Karpas-422 (cell line): ENCODE measurements around the gene FBRSL1. TPM values are rescaled to one million over a fixed set of nuclear protein-coding genes. Genes with fewer than 3 reads are reported as not detected.

Experiments used
- DNase-seq: peaks from one replicate; pipeline ENCODE4 v3.0.0-alpha.2; 2015
- H2AFZ ChIP-seq: fragments of 200-600 bp; sonication (generic); 2 replicates; pipeline ENCODE4 v1.6.1; 2014; ENCODE audit warnings: antibody characterized with exemption, low read length, mixed read lengths
- H3K27ac ChIP-seq: fragments of 200-600 bp; sonication (generic); 2 replicates; pipeline ENCODE4 v1.5.1; 2014; ENCODE audit warnings: mild to moderate bottlenecking, low read length, moderate library complexity
- H3K27me3 ChIP-seq: fragments of 200-600 bp; sonication (generic); 2 replicates; pipeline ENCODE4 v1.6.1; 2014; ENCODE audit warnings: low read length, mixed read lengths
- H3K36me3 ChIP-seq: fragments of 200-600 bp; sonication (generic); 2 replicates; pipeline ENCODE4 v1.6.1; 2014; ENCODE audit warnings: low read length, mixed read lengths; ENCODE audit not compliant: insufficient read depth
- H3K4me1 ChIP-seq: fragments of 200-600 bp; sonication (generic); 2 replicates; pipeline ENCODE4 v1.6.1; 2014; ENCODE audit warnings: mild to moderate bottlenecking, low read length, mixed read lengths
- H3K4me2 ChIP-seq: fragments of 200-600 bp; sonication (generic); 2 replicates; pipeline ENCODE4 v1.6.1; 2014; ENCODE audit warnings: low read length, low read depth, mild to moderate bottlenecking; ENCODE audit not compliant: poor library complexity, severe bottlenecking
- H3K4me3 ChIP-seq: fragments of 200-600 bp; sonication (generic); 2 replicates; pipeline ENCODE4 v1.5.1; 2014; ENCODE audit warnings: mild to moderate bottlenecking, antibody characterized with exemption, low read length, mixed read lengths
- H3K79me2 ChIP-seq: fragments of 200-600 bp; sonication (generic); 2 replicates; pipeline ENCODE4 v1.6.1; 2014; ENCODE audit warnings: mild to moderate bottlenecking, low read length, mixed read lengths
- H3K9ac ChIP-seq: fragments of 200-600 bp; sonication (generic); 2 replicates; pipeline ENCODE4 v1.6.0; 2014; ENCODE audit warnings: low read length
- H3K9me2 ChIP-seq: fragments of 200-600 bp; sonication (generic), shearing (Covaris generic); replicated peaks from 2 replicates; pipeline ENCODE4 v1.6.0; 2014; ENCODE audit warnings: mild to moderate bottlenecking, low read length, moderate library complexity; ENCODE audit not compliant: insufficient read depth
- H3K9me3 ChIP-seq: fragments of 300-700, 200-600 bp; sonication (generic); 2 replicates; pipeline ENCODE4 v1.6.1; 2014; ENCODE audit warnings: low read length, mixed read lengths
- H4K20me1 ChIP-seq: fragments of 200-600 bp; sonication (generic); 2 replicates; pipeline ENCODE4 v1.6.1; 2014; ENCODE audit warnings: mild to moderate bottlenecking, antibody characterized with exemption, low read length, low read depth; ENCODE audit not compliant: insufficient read depth
- total RNA-seq: library from RNA; depleted of rRNA; stranded (reverse); fragments of >200 nt; shearing (Covaris generic); gene quantifications from 2 replicates; pipeline ENCODE4 v1.2.3, GENCODE V29; 2014; ENCODE audit warnings: low replicate concordance

The FBRSL1 gene
- total RNA-seq, 1 experiment from 2014 or later, result 4.0 TPM

DNA sequence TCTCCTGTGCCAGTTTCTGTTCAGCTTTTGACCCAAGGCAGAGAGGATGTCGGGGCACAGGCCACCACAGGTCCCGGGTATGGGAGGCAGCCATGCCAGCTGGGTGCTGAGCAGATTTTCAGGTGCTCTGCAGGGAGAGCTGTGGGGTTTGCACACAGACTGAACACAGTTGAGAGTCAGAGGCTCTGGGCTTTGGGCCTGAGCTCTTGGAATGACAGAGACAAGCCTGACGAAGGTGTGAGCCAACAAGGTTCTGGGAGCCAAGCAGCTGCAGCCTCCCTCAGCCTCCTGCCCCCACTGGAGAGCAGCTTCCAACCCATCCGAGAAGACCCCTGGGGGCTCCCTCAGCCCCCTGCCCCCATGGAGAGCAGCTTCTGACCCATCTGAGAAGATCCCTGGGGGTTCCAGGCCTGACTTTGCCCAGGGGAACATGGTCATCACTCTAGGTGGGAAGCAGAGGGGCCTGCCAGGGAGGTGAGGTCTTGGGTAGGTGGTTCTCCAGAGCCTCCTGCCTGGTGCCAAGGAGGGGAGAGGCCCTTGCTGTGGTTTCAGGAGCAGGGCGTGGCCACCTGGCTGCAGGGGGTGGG is 13.8 kb downstream of the FBRSL1 start:
- Histone ChIP-seq H3K4me2 (no peak overlapping the region), H3K9ac (no peak overlapping the region)
- no peak for DNase-seq

DNA sequence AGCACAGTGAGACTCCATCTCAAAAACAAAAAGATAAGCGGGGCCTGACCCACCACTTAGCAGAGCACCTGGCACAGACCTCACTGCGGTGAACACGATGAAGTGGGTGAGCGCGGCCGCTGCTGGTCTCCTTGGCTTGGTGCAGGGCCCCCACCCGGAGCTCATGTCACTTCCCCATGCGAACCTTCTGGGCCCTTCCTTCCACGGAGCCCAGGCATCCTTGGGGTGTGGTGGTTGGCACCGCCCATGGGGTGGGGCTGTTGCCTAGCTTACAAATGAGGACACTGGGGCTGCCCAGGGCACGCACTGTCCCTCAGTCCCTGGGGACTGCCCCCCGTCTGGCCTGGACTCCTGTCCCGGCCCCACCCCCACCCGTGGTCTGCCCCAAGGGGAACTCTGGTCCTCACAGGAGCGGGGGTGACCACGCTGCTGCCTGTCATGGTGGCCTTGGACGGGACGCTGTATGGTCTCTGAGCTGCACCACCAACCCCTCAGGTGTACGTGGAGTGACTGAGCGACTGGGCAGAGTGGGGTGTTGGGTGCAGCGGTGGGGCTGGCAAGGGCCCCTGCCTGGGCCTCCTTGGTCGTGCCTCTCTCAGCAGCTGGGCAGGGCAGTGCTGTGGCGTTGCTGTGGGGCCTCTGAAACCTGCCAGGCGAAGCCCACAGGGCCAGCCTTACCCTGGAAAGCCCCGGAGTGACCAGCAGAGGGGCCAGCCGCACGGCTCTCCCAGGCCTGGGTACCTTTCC is 15.3 kb downstream of the FBRSL1 start:
- Histone ChIP-seq H3K27ac (no peak overlapping the region), H3K36me3 (no peaks in the 10 kb centered on the region), H3K79me2 (peaks cover 47% of the 10 kb centered on the region), H3K27me3 (no peaks in the 10 kb centered on the region), H2AFZ (no peak overlapping the region), H3K4me2 (no peak overlapping the region), H3K9me2 (no peaks in the 10 kb centered on the region), H3K4me1 (peaks cover 9% of the 10 kb centered on the region), H3K9ac (no peak overlapping the region), H4K20me1 (peaks cover 63% of the 10 kb centered on the region; the same call in 1 of the 2 replicates), H3K9me3 (no peaks in the 10 kb centered on the region), H3K4me3 (no peak overlapping the region)
- DNase-seq, result no peak

More for the DNA sequence above, 13.8 kb downstream of the FBRSL1 start:
- Histone ChIP-seq H3K9me3 (no peaks in the 10 kb centered on the region), H2AFZ (no peak overlapping the region), H3K27me3 (no peaks in the 10 kb centered on the region), H3K4me3 (no peak overlapping the region), H4K20me1 (peaks cover 75% of the 10 kb centered on the region; the same call in 1 of the 2 replicates), H3K79me2 (peaks cover 47% of the 10 kb centered on the region), H3K4me1 (peaks cover 13% of the 10 kb centered on the region), H3K9me2 (no peaks in the 10 kb centered on the region), H3K36me3 (no peaks in the 10 kb centered on the region), H3K27ac (no peak overlapping the region)

DNA sequence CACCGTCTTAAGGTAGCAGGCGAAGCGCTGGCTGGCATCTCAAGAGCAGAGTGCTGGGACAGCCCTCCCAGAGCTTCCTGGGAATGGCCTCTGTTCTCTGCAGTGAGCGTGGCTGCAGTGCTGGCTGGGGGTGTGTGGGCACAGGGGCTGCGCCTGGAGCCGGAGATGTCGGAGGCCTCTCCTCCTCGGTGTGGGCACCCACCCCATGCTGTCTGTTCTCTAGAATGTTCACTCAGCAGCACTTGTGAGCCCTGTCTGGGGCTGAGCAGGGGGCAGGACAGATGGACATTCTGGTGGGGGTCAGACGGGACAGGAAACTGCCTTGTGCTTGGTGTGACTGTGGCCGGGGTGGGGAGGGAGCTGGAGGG is 15.9 kb downstream of the FBRSL1 start:
- Histone ChIP-seq H3K36me3 (no peaks in the 10 kb centered on the region), H3K4me2 (no peak overlapping the region), H3K27me3 (no peaks in the 10 kb centered on the region), H2AFZ (no peak overlapping the region), H3K27ac (no peak overlapping the region), H3K9me3 (no peaks in the 10 kb centered on the region), H4K20me1 (peaks cover 57% of the 10 kb centered on the region; the same call in 1 of the 2 replicates), H3K9ac (no peak overlapping the region), H3K79me2 (peaks cover 42% of the 10 kb centered on the region), H3K9me2 (no peaks in the 10 kb centered on the region), H3K4me1 (peaks cover 9% of the 10 kb centered on the region), H3K4me3 (no peak overlapping the region)
- DNase-seq, result no peak

DNA sequence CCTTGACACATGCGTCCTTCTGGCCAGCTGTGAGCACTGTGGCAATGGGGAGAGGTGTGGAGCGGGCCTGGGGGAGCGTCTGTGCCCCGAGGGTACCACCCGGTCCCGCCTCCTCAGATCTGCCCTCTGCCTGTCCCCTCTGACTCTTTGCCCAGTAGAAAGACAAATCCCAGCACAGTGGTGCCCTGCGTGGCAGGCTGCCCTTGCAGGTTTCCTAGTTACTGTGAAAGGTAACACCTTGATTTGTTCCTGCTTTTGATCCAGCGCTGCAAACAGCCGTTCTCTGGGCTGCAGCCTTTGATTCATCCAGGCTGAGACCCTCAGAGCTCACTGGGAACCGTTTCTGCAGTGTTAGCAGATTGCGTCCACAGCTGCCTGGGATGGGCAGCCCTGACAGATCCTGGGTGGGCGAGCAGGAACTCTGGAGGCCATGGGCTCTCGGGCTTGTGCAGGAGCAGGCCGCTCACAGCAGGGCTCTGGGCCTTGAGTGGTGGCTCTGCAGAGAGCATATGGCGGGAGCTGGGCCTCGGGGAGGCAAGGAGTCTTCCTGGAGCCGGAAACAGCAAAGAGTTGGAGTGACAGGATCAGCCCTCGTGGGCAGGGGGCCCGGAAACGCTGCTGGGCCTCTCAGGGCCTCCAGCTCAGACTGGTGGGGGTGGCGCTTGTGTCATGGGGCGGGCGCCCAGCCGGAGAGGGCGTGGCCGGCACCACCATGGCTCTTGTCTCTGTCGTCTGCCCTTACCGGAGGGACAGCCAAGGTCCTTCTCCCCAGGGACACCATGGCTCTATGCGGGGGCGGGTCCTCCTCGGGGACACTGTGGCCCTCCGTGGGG is 16.6 kb downstream of the FBRSL1 start:
- H3K27me3 ChIP-seq, result no peaks in the 10 kb centered on the region
- H3K4me3 ChIP-seq, result no peak overlapping the region
- H3K9me2 ChIP-seq, result no peaks in the 10 kb centered on the region
- peaks cover 9% of the 10 kb centered on the region for H3K4me1 ChIP-seq
- DNase-seq, result peak; percentile 68
- H3K9me3 ChIP-seq, result no peaks in the 10 kb centered on the region
- peaks cover 50% of the 10 kb centered on the region; the same call in 1 of the 2 replicates for H4K20me1 ChIP-seq
- no peak overlapping the region for H2AFZ ChIP-seq
- no peak overlapping the region; the same call in 1 of the 2 replicates for H3K9ac ChIP-seq
- H3K79me2 ChIP-seq, result peaks cover 39% of the 10 kb centered on the region
- H3K27ac ChIP-seq, result no peak overlapping the region
- no peak overlapping the region for H3K4me2 ChIP-seq
- no peaks in the 10 kb centered on the region for H3K36me3 ChIP-seq

DNA sequence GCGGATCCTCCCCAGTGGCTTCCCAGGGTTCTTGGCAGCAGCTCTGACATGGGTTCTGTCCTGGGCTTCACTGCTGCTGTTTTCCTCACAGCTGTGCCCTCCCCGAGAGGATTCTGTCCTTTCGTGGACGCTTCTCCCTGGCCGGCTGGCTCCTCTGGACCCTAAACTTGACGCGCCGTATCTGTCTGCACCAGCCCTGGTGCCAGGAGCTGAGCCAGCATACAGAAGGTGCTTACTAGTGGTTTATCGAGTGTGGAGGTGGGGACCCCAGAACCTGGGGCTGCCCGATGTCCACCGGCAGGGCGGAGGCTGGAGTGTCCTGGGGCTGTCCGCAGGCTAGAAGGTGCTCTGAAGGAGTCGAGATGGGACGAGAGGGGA is 17.2 kb downstream of the FBRSL1 start:
- Histone ChIP-seq H3K4me2 (no peak overlapping the region), H3K79me2 (peaks cover 33% of the 10 kb centered on the region), H4K20me1 (peaks cover 44% of the 10 kb centered on the region; the same call in 1 of the 2 replicates), H3K27me3 (no peaks in the 10 kb centered on the region), H3K9me3 (no peaks in the 10 kb centered on the region), H3K4me1 (peaks cover 6% of the 10 kb centered on the region), H3K36me3 (no peaks in the 10 kb centered on the region), H3K4me3 (no peak overlapping the region), H3K27ac (no peak overlapping the region), H3K9ac (no peak overlapping the region), H2AFZ (no peak overlapping the region), H3K9me2 (no peaks in the 10 kb centered on the region)
- DNase-seq, result no peak

DNA sequence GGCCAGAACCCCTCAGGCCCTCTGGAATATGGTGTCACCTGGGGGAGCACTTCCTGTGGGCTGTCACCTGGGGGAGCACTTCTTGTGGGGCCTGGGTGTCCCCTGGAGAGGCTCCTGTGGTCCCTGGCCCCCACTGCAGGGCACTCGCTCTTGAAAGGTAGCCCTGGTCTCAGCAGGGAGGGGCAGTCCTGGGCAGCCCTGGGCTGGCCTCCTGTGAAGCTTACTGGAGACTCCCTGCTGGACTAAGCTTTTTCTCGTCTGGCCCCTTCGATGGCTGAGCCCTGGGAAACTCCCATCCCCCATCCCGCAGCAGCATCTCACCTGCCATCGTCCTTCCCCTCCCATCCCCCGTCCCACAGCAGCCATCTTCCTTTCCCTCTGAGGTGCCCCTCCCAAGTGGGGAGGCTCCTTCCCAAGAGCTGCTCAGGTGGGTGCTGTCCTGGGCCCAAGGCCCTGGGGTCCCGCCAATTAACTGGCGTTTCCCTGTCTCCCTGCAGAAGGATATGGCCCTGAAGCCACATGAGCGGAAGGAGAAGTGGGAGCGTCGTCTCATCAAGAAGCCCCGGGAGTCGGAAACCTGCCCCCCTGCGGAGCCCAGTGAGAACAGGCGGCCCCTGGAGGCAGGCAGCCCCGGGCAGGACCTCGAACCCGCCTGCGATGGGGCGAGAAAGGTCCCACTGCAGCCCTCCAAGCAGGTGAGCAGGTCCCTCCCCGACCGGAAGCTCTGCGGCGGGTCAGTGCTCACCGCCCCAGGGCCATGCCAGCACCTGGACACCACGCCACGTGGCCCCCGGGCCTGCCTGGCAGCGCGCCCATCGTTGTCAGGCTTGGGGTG is 17.9 kb downstream of the FBRSL1 start:
- H3K9ac ChIP-seq, result no peak overlapping the region
- H3K79me2 ChIP-seq, result peaks cover 28% of the 10 kb centered on the region
- DNase-seq, result no peak
- no peak overlapping the region for H2AFZ ChIP-seq
- no peaks in the 10 kb centered on the region for H3K27me3 ChIP-seq
- no peak overlapping the region for H3K4me3 ChIP-seq
- H4K20me1 ChIP-seq, result peaks cover 39% of the 10 kb centered on the region; the same call in 1 of the 2 replicates
- H3K27ac ChIP-seq, result no peak overlapping the region
- no peaks in the 10 kb centered on the region for H3K36me3 ChIP-seq
- no peaks in the 10 kb centered on the region for H3K9me2 ChIP-seq
- H3K4me2 ChIP-seq, result no peak overlapping the region
- H3K4me1 ChIP-seq, result peaks cover 4% of the 10 kb centered on the region
- no peaks in the 10 kb centered on the region for H3K9me3 ChIP-seq

DNA sequence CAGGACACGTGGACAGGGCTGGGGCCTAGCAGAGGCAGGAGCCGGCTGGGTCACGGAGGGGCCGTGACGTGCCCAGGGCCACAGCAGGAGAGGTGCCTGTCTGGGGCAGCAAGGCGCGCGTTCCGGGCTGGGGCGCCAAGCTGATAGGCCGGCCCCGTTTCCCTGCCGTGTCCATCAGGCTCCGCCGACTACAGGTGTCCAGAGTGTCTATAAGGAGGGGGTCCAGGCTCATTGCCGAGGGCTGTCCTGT is 18.5 kb downstream of the FBRSL1 start:
- H3K4me2 ChIP-seq, result no peak overlapping the region
- H3K36me3 ChIP-seq, result no peaks in the 10 kb centered on the region
- no peak for DNase-seq
- peaks cover 23% of the 10 kb centered on the region for H3K79me2 ChIP-seq
- H4K20me1 ChIP-seq, result peaks cover 34% of the 10 kb centered on the region; the same call in 1 of the 2 replicates
- no peak overlapping the region for H3K27ac ChIP-seq
- peaks cover 4% of the 10 kb centered on the region for H3K4me1 ChIP-seq
- no peaks in the 10 kb centered on the region for H3K27me3 ChIP-seq
- no peak overlapping the region for H2AFZ ChIP-seq
- H3K9ac ChIP-seq, result no peak overlapping the region
- no peaks in the 10 kb centered on the region for H3K9me3 ChIP-seq
- no peaks in the 10 kb centered on the region for H3K9me2 ChIP-seq
- no peak overlapping the region for H3K4me3 ChIP-seq
